K562 (cell line): Measurements from ENCODE around the gene ANK3. TPM values are rescaled to one million over a fixed set of nuclear protein-coding genes. Genes with fewer than 3 reads are reported as not detected.

ENCODE experiments used
- CBFB ChIP-seq: sonication (generic); formaldehyde crosslinking; IDR thresholded peaks from 2 replicates; pipeline ENCODE4 v1.4.0; 2020; ENCODE audit warnings: mild to moderate bottlenecking, missing genetic modification reagents
- GTF2E2 ChIP-seq: fragments of 200-800 bp; sonication (Bioruptor generic); IDR thresholded peaks from 2 replicates; pipeline ENCODE4 v1.6.1; 2016; ENCODE audit warnings: missing genetic modification characterization, missing compliant biosample characterization
- LEF1 ChIP-seq: fragments of 450-650 bp; IDR thresholded peaks from 2 replicates; pipeline ENCODE4 v1.6.1; 2016; ENCODE audit warnings: mild to moderate bottlenecking
- MITF ChIP-seq: IDR thresholded peaks from 2 replicates; pipeline ENCODE4 v1.6.1; 2014; ENCODE audit warnings: antibody characterized with exemption
- NONO ChIP-seq, 2 experiments: fragments of 200-400 bp in 1 of 2; fragments of 450-650 bp in 1 of 2; formaldehyde crosslinking in 1 of 2; IDR thresholded peaks; 2 replicates each; pipeline ENCODE4 v1.6.1; 2017; ENCODE audit warnings: low read depth in 2 of 2, mild to moderate bottlenecking in 2 of 2, moderate library complexity in 2 of 2, low read length in 1 of 2
- PHF21A ChIP-seq: fragments of 450-650 bp; IDR thresholded peaks from 2 replicates; pipeline ENCODE4 v1.6.1; 2017; ENCODE audit warnings: low read depth, borderline replicate concordance
- POU5F1 ChIP-seq: fragments of 150-350 bp; IDR thresholded peaks from 2 replicates; pipeline ENCODE4 v1.6.1; 2014; ENCODE audit warnings: borderline replicate concordance, low read length, low read depth, mild to moderate bottlenecking; ENCODE audit not compliant: partially characterized antibody
- ZNF324 ChIP-seq: fragments of 250-450 bp; sonication (Bioruptor Pico); IDR thresholded peaks from 2 replicates; pipeline ENCODE4 v1.4.0; 2020; ENCODE audit warnings: mild to moderate bottlenecking
- ZSCAN32 ChIP-seq: fragments of 450-650 bp; formaldehyde crosslinking; IDR thresholded peaks from 2 replicates; pipeline ENCODE4 v1.4.0; 2020; ENCODE audit warnings: mild to moderate bottlenecking, moderate library complexity
- polyA plus RNA-seq, 8 experiments: library from polyadenylated mRNA; depleted of rRNA in 4 of 8; stranded (reverse) in 5 of 8; unstranded in 3 of 8; fragments of >200 nt; fragmentation: Nextera tagmentation in 2 of 8; fragmentation: Illumina TruSeq in 1 of 8; extraction: Ambion mirVana in 2 of 8; extraction: Trizol in 1 of 8; gene quantifications; 2 replicates each; pipeline versions ENCODE4 v1.2.1 to v1.2.3, GENCODE V29; 2011 to 2014; ENCODE audit warnings: inconsistent platforms in 1 of 8, missing spikeins in 1 of 8
- total RNA-seq, 7 experiments: library from RNA; depleted of rRNA in 6 of 7; stranded (reverse); fragments of >200 nt in 6 of 7; fragmentation: Illumina TruSeq in 2 of 7; extraction: Trizol in 2 of 7; gene quantifications; 2 replicates each; pipeline versions ENCODE4 v1.2.1 to v1.2.3, GENCODE V29; 2011 to 2021; ENCODE audit warnings: low replicate concordance in 1 of 7
- TF ChIP-seq, protein P1 (sequence below): fragments of 250-450 bp; sonication (Bioruptor Pico); IDR thresholded peaks from 2 replicates; pipeline ENCODE4 v1.9.0; 2021; ENCODE audit warnings: mild to moderate bottlenecking, inconsistent platforms
- TF ChIP-seq, protein P2 (sequence below): fragments of 450-650 bp; conservative IDR thresholded peaks from 2 replicates; pipeline ENCODE4 v1.6.1; 2016; ENCODE audit warnings: missing genetic modification characterization, low read depth, mild to moderate bottlenecking, control low read depth, missing compliant biosample characterization
- TF ChIP-seq, protein P3 (sequence below), 2 experiments: IDR thresholded peaks; 2 replicates each; pipeline ENCODE4 v1.6.1; 2011; ENCODE audit warnings: borderline replicate concordance in 1 of 2, control low read depth in 1 of 2, low read depth in 1 of 2, low read length in 1 of 2, mild to moderate bottlenecking in 1 of 2, mixed read lengths in 1 of 2, moderate library complexity in 1 of 2; ENCODE audit not compliant: insufficient read depth in 1 of 2, insufficient read length in 1 of 2, poor library complexity in 1 of 2, severe bottlenecking in 1 of 2; ENCODE audit errors: extremely low read depth in 1 of 2
- TF ChIP-seq, protein P4 (sequence below): fragments of 450-650 bp; IDR thresholded peaks from 2 replicates; pipeline ENCODE4 v1.6.1; 2016; ENCODE audit warnings: borderline replicate concordance
- TF ChIP-seq, protein P5 (sequence below): fragments of 250-450 bp; sonication (Bioruptor Pico); IDR thresholded peaks from 2 replicates; pipeline ENCODE4 v1.8.0; 2021; ENCODE audit warnings: moderate library complexity, mild to moderate bottlenecking, inconsistent platforms

The ANK3 gene
- total and polyA plus RNA-seq, 9 of the 15 experiments (the other 6 are each of a cell fraction or from before 2014, with no cell fraction given), result 10.0 to 32.3 (median 17.9) TPM

- TF ChIP-seq, protein P1, sequence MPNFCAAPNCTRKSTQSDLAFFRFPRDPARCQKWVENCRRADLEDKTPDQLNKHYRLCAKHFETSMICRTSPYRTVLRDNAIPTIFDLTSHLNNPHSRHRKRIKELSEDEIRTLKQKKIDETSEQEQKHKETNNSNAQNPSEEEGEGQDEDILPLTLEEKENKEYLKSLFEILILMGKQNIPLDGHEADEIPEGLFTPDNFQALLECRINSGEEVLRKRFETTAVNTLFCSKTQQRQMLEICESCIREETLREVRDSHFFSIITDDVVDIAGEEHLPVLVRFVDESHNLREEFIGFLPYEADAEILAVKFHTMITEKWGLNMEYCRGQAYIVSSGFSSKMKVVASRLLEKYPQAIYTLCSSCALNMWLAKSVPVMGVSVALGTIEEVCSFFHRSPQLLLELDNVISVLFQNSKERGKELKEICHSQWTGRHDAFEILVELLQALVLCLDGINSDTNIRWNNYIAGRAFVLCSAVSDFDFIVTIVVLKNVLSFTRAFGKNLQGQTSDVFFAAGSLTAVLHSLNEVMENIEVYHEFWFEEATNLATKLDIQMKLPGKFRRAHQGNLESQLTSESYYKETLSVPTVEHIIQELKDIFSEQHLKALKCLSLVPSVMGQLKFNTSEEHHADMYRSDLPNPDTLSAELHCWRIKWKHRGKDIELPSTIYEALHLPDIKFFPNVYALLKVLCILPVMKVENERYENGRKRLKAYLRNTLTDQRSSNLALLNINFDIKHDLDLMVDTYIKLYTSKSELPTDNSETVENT (CRISPR knock-in tag), result peak; percentile 19; the same call in 1 of the 2 replicates
- TF ChIP-seq POU5F1, result no peak
- TF ChIP-seq, protein P2, sequence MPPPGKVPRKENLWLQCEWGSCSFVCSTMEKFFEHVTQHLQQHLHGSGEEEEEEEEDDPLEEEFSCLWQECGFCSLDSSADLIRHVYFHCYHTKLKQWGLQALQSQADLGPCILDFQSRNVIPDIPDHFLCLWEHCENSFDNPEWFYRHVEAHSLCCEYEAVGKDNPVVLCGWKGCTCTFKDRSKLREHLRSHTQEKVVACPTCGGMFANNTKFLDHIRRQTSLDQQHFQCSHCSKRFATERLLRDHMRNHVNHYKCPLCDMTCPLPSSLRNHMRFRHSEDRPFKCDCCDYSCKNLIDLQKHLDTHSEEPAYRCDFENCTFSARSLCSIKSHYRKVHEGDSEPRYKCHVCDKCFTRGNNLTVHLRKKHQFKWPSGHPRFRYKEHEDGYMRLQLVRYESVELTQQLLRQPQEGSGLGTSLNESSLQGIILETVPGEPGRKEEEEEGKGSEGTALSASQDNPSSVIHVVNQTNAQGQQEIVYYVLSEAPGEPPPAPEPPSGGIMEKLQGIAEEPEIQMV (tag), result peak; percentile 54; the same call in 1 of the 2 replicates
- 0 out of 4 replicates have a peak, but pooled peaks of 1 of the 2 experiments have one; percentile 33 for TF ChIP-seq NONO (IDR thresholded peaks at IDR 0.05; ENCODE audit: low read depth in 2 of 2, low read length in 1 of 2)
- TF ChIP-seq, protein P3, sequence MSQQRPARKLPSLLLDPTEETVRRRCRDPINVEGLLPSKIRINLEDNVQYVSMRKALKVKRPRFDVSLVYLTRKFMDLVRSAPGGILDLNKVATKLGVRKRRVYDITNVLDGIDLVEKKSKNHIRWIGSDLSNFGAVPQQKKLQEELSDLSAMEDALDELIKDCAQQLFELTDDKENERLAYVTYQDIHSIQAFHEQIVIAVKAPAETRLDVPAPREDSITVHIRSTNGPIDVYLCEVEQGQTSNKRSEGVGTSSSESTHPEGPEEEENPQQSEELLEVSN (IDR thresholded peaks at IDR 0.05; ENCODE audit: borderline replicate concordance in 1 of 2, extremely low read depth in 1 of 2, insufficient read depth in 1 of 2, insufficient read length in 1 of 2, low read depth in 1 of 2, low read length in 1 of 2, poor library complexity in 1 of 2, severe bottlenecking in 1 of 2), result no peak
- peak; percentile 25; the same call in 1 of the 2 replicates for TF ChIP-seq ZSCAN32
- TF ChIP-seq, protein P4, sequence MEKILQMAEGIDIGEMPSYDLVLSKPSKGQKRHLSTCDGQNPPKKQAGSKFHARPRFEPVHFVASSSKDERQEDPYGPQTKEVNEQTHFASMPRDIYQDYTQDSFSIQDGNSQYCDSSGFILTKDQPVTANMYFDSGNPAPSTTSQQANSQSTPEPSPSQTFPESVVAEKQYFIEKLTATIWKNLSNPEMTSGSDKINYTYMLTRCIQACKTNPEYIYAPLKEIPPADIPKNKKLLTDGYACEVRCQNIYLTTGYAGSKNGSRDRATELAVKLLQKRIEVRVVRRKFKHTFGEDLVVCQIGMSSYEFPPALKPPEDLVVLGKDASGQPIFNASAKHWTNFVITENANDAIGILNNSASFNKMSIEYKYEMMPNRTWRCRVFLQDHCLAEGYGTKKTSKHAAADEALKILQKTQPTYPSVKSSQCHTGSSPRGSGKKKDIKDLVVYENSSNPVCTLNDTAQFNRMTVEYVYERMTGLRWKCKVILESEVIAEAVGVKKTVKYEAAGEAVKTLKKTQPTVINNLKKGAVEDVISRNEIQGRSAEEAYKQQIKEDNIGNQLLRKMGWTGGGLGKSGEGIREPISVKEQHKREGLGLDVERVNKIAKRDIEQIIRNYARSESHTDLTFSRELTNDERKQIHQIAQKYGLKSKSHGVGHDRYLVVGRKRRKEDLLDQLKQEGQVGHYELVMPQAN, result no peak
- TF ChIP-seq PHF21A, result peak; percentile 52; the same call in 1 of the 2 replicates
- no peak for TF ChIP-seq CBFB (CRISPR knock-in tag)
- TF ChIP-seq ZNF324 (CRISPR knock-in tag), result no peak
- 0 out of 2 replicates have a peak, but pooled peaks have one; percentile 15 for TF ChIP-seq MITF
- TF ChIP-seq, protein P5, sequence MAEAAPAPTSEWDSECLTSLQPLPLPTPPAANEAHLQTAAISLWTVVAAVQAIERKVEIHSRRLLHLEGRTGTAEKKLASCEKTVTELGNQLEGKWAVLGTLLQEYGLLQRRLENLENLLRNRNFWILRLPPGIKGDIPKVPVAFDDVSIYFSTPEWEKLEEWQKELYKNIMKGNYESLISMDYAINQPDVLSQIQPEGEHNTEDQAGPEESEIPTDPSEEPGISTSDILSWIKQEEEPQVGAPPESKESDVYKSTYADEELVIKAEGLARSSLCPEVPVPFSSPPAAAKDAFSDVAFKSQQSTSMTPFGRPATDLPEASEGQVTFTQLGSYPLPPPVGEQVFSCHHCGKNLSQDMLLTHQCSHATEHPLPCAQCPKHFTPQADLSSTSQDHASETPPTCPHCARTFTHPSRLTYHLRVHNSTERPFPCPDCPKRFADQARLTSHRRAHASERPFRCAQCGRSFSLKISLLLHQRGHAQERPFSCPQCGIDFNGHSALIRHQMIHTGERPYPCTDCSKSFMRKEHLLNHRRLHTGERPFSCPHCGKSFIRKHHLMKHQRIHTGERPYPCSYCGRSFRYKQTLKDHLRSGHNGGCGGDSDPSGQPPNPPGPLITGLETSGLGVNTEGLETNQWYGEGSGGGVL, result no peak
- TF ChIP-seq LEF1, result peak; percentile 69
- peak; percentile 68 for TF ChIP-seq GTF2E2 (tag)
Measured at GRCh38 chr10:60299961-60300883, 89.5 kb downstream of the ANK3 start (continued).
